ENCODE results near the gene UNC45B. TPM values are rescaled to one million over a fixed set of nuclear protein-coding genes. Genes with fewer than 3 reads are reported as not detected.

Gene UNC45B
- total and polyA plus RNA-seq, 2 of the 4 experiments (the other 2 are of a cell fraction): not detected

DNA sequence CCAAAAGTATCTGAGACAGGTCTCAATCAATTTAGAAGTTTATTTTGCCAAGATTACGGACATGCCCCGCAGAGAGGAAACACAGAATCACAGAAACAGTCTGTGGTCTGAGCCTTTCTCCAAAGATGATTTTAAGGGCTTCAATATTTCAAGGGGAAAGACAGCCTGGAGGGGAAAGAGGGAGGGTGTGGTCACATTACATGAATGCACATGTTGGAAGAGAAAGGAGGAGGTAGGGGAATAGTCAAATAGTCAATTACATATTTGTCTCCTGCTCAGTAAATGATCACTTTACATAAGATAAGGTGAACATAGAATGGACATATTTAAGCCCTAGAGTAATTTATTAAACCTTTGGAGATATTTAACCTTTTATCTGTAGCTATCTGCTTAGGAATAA, 12.3 kb downstream of the UNC45B start:
- H3K9me3 ChIP-seq (ENCODE audit: control insufficient read depth, insufficient read depth, low read length): no peaks in the 10 kb centered on the region
- no peak overlapping the region for H3K4me3 ChIP-seq (ENCODE audit: insufficient read depth, low read depth, low read length)
- no peaks in the 10 kb centered on the region for H3K36me3 ChIP-seq (ENCODE audit: control insufficient read depth, insufficient read depth, low read length)
- H3K4me2 ChIP-seq (ENCODE audit: low read depth, low read length): no peak overlapping the region
- H2AK5ac ChIP-seq (ENCODE audit: low read depth, low read length): no peak overlapping the region
- H2BK5ac ChIP-seq (ENCODE audit: low read depth, low read length, poor library complexity, severe bottlenecking): no peak overlapping the region
- dilution Hi-C loops (cut with HindIII; ENCODE audit: low sequenced_read_pairs, unreplicated experiment): no loop called here
- intact Hi-C loops (cut with micrococcal nuclease): no loop called here
- no peak overlapping the region for H3K56ac ChIP-seq (ENCODE audit: extremely low read depth, insufficient read depth, low read length)
- no peak overlapping the region for H3K9ac ChIP-seq (ENCODE audit: low read depth, low read length)
- no peak for TF ChIP-seq MAFK (IDR thresholded peaks at IDR 0.05; ENCODE audit: low read depth, low read length)
- H2BK120ac ChIP-seq (ENCODE audit: low read depth, low read length): no peak overlapping the region
- WGBS, 2 experiments (ENCODE audit: extremely low coverage in 2 of 2, insufficient read length in 1 of 2): 54% methylated on average over 2 of the region's 2 CpGs; no CpG with 5 or more reads in 1 of the 2 experiments
- no peak overlapping the region for H2BK15ac ChIP-seq (ENCODE audit: low read depth, low read length)
- H3K27me3 ChIP-seq (ENCODE audit: control insufficient read depth, insufficient read depth, low read length): peaks cover 28% of the 10 kb centered on the region
- no peak overlapping the region for H3K18ac ChIP-seq (ENCODE audit: low read depth, low read length)
- H2AFZ ChIP-seq (replicated peaks; ENCODE audit: low read length, poor library complexity): no peak overlapping the region
- H3K14ac ChIP-seq (replicated peaks; ENCODE audit: low read depth, low read length): no peak overlapping the region
- H3K9me1 ChIP-seq (ENCODE audit: insufficient read depth, low read length): peaks cover 2% of the 10 kb centered on the region; the same call in 1 of the 2 replicates
- H4K20me1 ChIP-seq (ENCODE audit: insufficient read depth, low read length): no peaks in the 10 kb centered on the region
- BruUV-seq (replicated peaks): no TSS peak
- H2BK20ac ChIP-seq (ENCODE audit: low read depth, low read length): no peak overlapping the region
- ATAC-seq (ENCODE audit: low read depth): no peak
- no peak for DNase-seq
- no peaks in the 10 kb centered on the region for H3K79me1 ChIP-seq (ENCODE audit: low read depth in 1 of 2, low read length in 2 of 2)
- H3K4ac ChIP-seq (ENCODE audit: low read depth, low read length): no peak overlapping the region
- POLR2A ChIA-PET (ENCODE audit: unreplicated experiment): no interaction called here
- in situ Hi-C loops (cut with MboI; ENCODE audit: low sequenced_read_pairs): no loop called here
- no peak overlapping the region for H2AK9ac ChIP-seq (replicated peaks; ENCODE audit: low read depth, low read length, poor library complexity)
- H4K91ac ChIP-seq (ENCODE audit: insufficient read depth, low read depth, low read length): no peak overlapping the region
- no peaks in the 10 kb centered on the region for H3K4me1 ChIP-seq (ENCODE audit: control insufficient read depth, insufficient read depth, low read length)
- H3K23ac ChIP-seq (ENCODE audit: low read depth, low read length): no peak overlapping the region
- no peak overlapping the region for H4K5ac ChIP-seq (ENCODE audit: low read depth, low read length)
- H3K27ac ChIP-seq (ENCODE audit: insufficient read depth, low read length): no peak overlapping the region
- no peak overlapping the region for H4K8ac ChIP-seq (ENCODE audit: low read depth in 2 of 2, low read length in 2 of 2)
- CTCF ChIA-PET: no interaction called here

Measured in IMR-90 (cell line).